ENCODE results near the gene POU2AF1. TPM values are rescaled to one million over a fixed set of nuclear protein-coding genes. Genes with fewer than 3 reads are reported as not detected.

POU2AF1 gene
- polyA plus RNA-seq, 1 donor: 0.19 TPM

GRCh38 chr11:111384494-111384893 is 5.4 kb upstream of the POU2AF1 start:
- DNase-seq: no peak

GRCh38 chr11:111382451-111382850 is 3.4 kb upstream of the POU2AF1 start:
- no peak for DNase-seq

GRCh38 chr11:111379602-111380136 is 594 bp upstream of the POU2AF1 start:
- no peak for DNase-seq

- no peak for DNase-seq
Observed at GRCh38 chr11:111378185-111378860, 752 bp downstream of the POU2AF1 start.

- DNase-seq: no peak
Observed at GRCh38 chr11:111376181-111376871, 2.7 kb downstream of the POU2AF1 start.

- DNase-seq: no peak
Observed at GRCh38 chr11:111373590-111373989, 5.5 kb downstream of the POU2AF1 start.

GRCh38 chr11:111372538-111372937 is 6.5 kb downstream of the POU2AF1 start:
- no peak for DNase-seq

GRCh38 chr11:111370902-111371578 is 8.0 kb downstream of the POU2AF1 start:
- DNase-seq: no peak

- no peak for DNase-seq
Observed at GRCh38 chr11:111370270-111370901, 8.7 kb downstream of the POU2AF1 start.

- DNase-seq: no peak
Observed at GRCh38 chr11:111368285-111368560, 10.9 kb downstream of the POU2AF1 start.

- DNase-seq: no peak
Observed at GRCh38 chr11:111367411-111368284, 11.4 kb downstream of the POU2AF1 start.

GRCh38 chr11:111366560-111367410 is 12.3 kb downstream of the POU2AF1 start:
- no peak for DNase-seq

- DNase-seq: peak; percentile 43
Observed at GRCh38 chr11:111365722-111366559, 13.1 kb downstream of the POU2AF1 start.

GRCh38 chr11:111364503-111364902 is 14.6 kb downstream of the POU2AF1 start:
- no peak for DNase-seq

- no peak for DNase-seq
Observed at GRCh38 chr11:111363985-111364384, 15.1 kb downstream of the POU2AF1 start.

GRCh38 chr11:111362887-111363411 is 16.1 kb downstream of the POU2AF1 start:
- DNase-seq: no peak

GRCh38 chr11:111361874-111362273 is 17.2 kb downstream of the POU2AF1 start:
- no peak for DNase-seq

- no peak for DNase-seq
Observed at GRCh38 chr11:111361052-111361801, 17.8 kb downstream of the POU2AF1 start.
